ENCODE data around the gene PARD3. TPM values are rescaled to one million over a fixed set of nuclear protein-coding genes. Genes with fewer than 3 reads are reported as not detected.

Gene PARD3
- total RNA-seq, 2 donors from 2014 or later = 59.6 to 74.6 TPM

DNA sequence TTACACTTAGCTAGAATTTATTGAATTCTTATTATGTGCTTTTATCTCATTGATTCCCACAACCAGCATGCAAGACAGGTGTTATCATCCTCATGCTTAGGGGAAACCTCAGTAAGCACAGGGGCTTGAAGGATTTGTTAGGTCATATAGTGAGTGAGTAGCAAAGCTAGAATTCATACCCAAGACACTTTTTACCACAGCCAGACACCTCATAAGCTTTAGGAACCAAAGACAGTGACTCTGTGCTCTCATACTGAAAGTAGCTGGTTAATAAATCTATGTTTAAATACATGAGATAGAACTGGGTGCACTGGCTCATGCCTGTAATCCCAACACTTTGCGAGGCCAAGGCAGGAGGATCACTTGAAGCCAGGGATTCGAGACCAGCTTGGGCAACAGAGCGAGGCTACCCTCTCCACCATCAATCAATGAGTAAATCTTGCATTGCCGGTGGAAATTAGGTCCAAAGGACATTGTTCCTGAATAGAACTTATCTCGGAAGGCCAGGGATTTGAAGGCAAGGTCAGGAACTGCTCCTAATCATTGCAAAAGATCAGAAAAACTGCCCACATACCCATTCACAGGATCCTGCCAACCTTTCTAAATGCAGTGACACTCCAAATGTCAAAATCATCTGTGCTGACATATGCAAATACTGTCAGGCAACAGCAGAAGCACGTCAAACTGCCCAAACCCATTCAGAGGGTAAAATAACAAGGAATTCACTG is 523.5 kb downstream of the PARD3 start:
- Mint-ChIP-seq H3K27me3 (ENCODE audit: insufficient read depth) (no peaks in the 10 kb centered on the region), H3K36me3 (ENCODE audit: low read depth) (no peaks in the 10 kb centered on the region), H3K4me3 (no peak overlapping the region), H3K27ac (no peak overlapping the region), H3K9me3 (no peaks in the 10 kb centered on the region), H3K4me1 (peaks cover 10% of the 10 kb centered on the region)
- Histone ChIP-seq H3K27ac (ENCODE audit: low read depth, low read length) (no peak overlapping the region), H3K36me3 (ENCODE audit: control insufficient read depth, insufficient read depth, low read length) (no peaks in the 10 kb centered on the region), H3K4me1 (ENCODE audit: control insufficient read depth, insufficient read depth, low read length) (peaks cover 4% of the 10 kb centered on the region), H3K27me3 (ENCODE audit: control insufficient read depth, insufficient read depth, low read length, poor library complexity, severe bottlenecking) (no peaks in the 10 kb centered on the region), H3K9me3 (ENCODE audit: control insufficient read depth, low read length) (no peaks in the 10 kb centered on the region), H3K9ac (ENCODE audit: extremely low read depth, low read length, poor library complexity, severe bottlenecking) (no peak overlapping the region), H3K4me3 (ENCODE audit: low read length) (no peak overlapping the region)
- no peak for DNase-seq
- WGBS, 2 experiments (ENCODE audit: insufficient coverage in 1 of 2, insufficient read length in 1 of 2) = 80 to 96% methylated on average over 4 to 6 of the region's 6 CpGs
- TF ChIP-seq, protein P1, sequence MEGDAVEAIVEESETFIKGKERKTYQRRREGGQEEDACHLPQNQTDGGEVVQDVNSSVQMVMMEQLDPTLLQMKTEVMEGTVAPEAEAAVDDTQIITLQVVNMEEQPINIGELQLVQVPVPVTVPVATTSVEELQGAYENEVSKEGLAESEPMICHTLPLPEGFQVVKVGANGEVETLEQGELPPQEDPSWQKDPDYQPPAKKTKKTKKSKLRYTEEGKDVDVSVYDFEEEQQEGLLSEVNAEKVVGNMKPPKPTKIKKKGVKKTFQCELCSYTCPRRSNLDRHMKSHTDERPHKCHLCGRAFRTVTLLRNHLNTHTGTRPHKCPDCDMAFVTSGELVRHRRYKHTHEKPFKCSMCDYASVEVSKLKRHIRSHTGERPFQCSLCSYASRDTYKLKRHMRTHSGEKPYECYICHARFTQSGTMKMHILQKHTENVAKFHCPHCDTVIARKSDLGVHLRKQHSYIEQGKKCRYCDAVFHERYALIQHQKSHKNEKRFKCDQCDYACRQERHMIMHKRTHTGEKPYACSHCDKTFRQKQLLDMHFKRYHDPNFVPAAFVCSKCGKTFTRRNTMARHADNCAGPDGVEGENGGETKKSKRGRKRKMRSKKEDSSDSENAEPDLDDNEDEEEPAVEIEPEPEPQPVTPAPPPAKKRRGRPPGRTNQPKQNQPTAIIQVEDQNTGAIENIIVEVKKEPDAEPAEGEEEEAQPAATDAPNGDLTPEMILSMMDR (conservative IDR thresholded peaks at IDR 0.05) = no peak

DNA sequence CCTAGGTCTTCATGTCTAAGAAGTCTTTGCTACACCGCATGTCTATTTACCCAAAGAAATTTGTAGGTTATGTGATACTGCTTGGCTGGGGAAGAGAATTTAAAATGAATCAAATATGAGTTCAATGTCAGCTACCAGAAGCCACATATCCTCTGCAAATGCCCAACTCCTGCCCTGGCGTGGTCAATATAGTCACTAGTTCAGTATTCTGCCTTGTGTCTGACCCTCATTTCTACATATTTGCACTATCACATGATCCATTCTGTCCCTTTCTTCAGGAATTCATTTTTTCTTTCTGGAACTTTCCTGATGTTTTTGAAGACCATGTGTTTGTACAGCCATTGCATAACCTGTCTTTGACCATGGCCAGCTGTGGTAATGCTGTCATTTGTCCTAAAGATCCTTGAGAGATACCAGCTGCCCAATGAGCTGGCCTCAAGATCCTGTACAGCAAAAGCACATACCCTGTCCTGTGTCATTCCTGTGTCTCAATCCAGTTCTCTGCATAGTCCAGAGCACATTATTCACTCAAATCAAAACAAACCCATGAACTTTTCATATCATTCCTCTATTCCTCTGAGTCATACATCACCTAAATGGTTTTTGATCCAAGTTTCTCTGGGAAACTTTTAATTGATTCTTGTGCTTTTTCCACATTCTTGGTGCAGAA is 524.5 kb downstream of the PARD3 start:
- 77 to 96% methylated on average over 1 to 2 of the region's 2 CpGs for WGBS, 2 experiments (ENCODE audit: insufficient coverage in 1 of 2, insufficient read length in 1 of 2)
- no peaks in the 10 kb centered on the region for H3K36me3 Mint-ChIP-seq (ENCODE audit: low read depth)

DNA sequence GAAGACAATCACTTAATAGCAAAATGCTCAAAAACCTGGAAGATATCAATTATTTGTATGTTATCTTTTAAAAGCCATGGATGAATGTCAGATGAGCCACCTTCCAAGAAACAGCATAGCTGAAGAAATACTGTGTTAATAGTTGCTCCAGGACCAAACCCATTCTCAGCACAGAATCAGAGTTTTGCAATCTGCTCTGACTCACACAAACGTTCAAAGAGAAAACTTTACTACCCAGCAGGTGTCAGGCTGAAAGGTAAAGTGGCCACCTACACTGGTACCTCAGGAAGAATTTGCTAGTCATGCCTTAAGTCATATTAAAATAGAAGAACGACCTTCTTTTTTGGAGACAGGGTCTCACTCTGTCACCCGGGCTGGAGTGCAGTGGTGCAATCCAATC is 526.5 kb downstream of the PARD3 start:
- DNase-seq = no peak
- no peaks in the 10 kb centered on the region for H3K27me3 ChIP-seq (ENCODE audit: control insufficient read depth, insufficient read depth, low read length, poor library complexity, severe bottlenecking)
- H3K4me1 ChIP-seq (ENCODE audit: control insufficient read depth, insufficient read depth, low read length) = peaks cover 4% of the 10 kb centered on the region
- Mint-ChIP-seq H3K4me3 (no peak overlapping the region), H3K36me3 (ENCODE audit: low read depth) (no peaks in the 10 kb centered on the region), H3K4me1 (peaks cover 2% of the 10 kb centered on the region), H3K27me3 (ENCODE audit: insufficient read depth) (no peaks in the 10 kb centered on the region), H3K27ac (no peak overlapping the region), H3K9me3 (no peaks in the 10 kb centered on the region)
- H3K27ac ChIP-seq (ENCODE audit: low read depth, low read length) = no peak overlapping the region
- no peak overlapping the region for H3K9ac ChIP-seq (ENCODE audit: extremely low read depth, low read length, poor library complexity, severe bottlenecking)
- TF ChIP-seq, protein P1 (conservative IDR thresholded peaks at IDR 0.05) = no peak
- no peak overlapping the region for H3K4me3 ChIP-seq (ENCODE audit: low read length)
- no peaks in the 10 kb centered on the region for H3K36me3 ChIP-seq (ENCODE audit: control insufficient read depth, insufficient read depth, low read length)
- 56 to 63% methylated on average over 3 of the region's 3 CpGs for WGBS, 2 experiments (ENCODE audit: insufficient coverage in 1 of 2, insufficient read length in 1 of 2)
- no peaks in the 10 kb centered on the region for H3K9me3 ChIP-seq (ENCODE audit: control insufficient read depth, low read length)

More for the DNA sequence above, 524.5 kb downstream of the PARD3 start:
- H3K27ac ChIP-seq (ENCODE audit: low read depth, low read length) = no peak overlapping the region
- Mint-ChIP-seq H3K27ac (no peak overlapping the region), H3K4me1 (peaks cover 10% of the 10 kb centered on the region), H3K4me3 (no peak overlapping the region), H3K27me3 (ENCODE audit: insufficient read depth) (no peaks in the 10 kb centered on the region), H3K9me3 (no peaks in the 10 kb centered on the region)
- no peaks in the 10 kb centered on the region for H3K36me3 ChIP-seq (ENCODE audit: control insufficient read depth, insufficient read depth, low read length)
- H3K4me1 ChIP-seq (ENCODE audit: control insufficient read depth, insufficient read depth, low read length) = peaks cover 4% of the 10 kb centered on the region
- H3K9me3 ChIP-seq (ENCODE audit: control insufficient read depth, low read length) = no peaks in the 10 kb centered on the region
- no peak for DNase-seq
- H3K27me3 ChIP-seq (ENCODE audit: control insufficient read depth, insufficient read depth, low read length, poor library complexity, severe bottlenecking) = no peaks in the 10 kb centered on the region
- no peak overlapping the region for H3K9ac ChIP-seq (ENCODE audit: extremely low read depth, low read length, poor library complexity, severe bottlenecking)
- TF ChIP-seq, protein P1 (conservative IDR thresholded peaks at IDR 0.05) = no peak
- no peak overlapping the region for H3K4me3 ChIP-seq (ENCODE audit: low read length)

Measured in endodermal cell (in vitro differentiated cells).